ENCODE measurements around the gene PDXK.

PDXK gene

GRCh38 chr21:43771698-43772424, 52.9 kb downstream of the PDXK start:
- Histone ChIP-seq H3K4me1 (ENCODE audit: control insufficient read depth, insufficient read depth, low read depth, low read length) (peaks cover 34% of the 10 kb centered on the region), H3K4me2 (ENCODE audit: low read length, poor library complexity, severe bottlenecking) (no peak overlapping the region), H3K14ac (ENCODE audit: low read length in 2 of 2) (no peak overlapping the region), H3K23ac (ENCODE audit: low read length in 2 of 2) (no peak overlapping the region), H4K91ac (ENCODE audit: low read length) (no peak overlapping the region), H3K79me1 (replicated peaks; ENCODE audit: low read length, poor library complexity, severe bottlenecking) (peaks cover 8% of the 10 kb centered on the region), H3K4ac (ENCODE audit: low read depth in 1 of 2, low read length in 2 of 2) (no peak overlapping the region), H2AFZ (ENCODE audit: low read depth, low read length) (no peak overlapping the region), H2BK120ac (ENCODE audit: low read depth, low read length) (no peak overlapping the region), H3K36me3 (ENCODE audit: control insufficient read depth in 1 of 2, insufficient read depth in 2 of 2, low read depth in 1 of 2, low read length in 2 of 2) (peaks cover 26 to 31% of the 10 kb centered on the region in 2 experiments), H3K4me3 (ENCODE audit: insufficient read depth in 1 of 2, low read depth in 1 of 2, low read length in 2 of 2) (no peak overlapping the region), H3K9ac (ENCODE audit: low read length) (no peak overlapping the region), H4K8ac (ENCODE audit: low read length) (no peak overlapping the region), H3K9me3 (ENCODE audit: control insufficient read depth, low read length) (no peaks in the 10 kb centered on the region), H2BK12ac (ENCODE audit: low read length in 2 of 2) (no peak overlapping the region), H2AK5ac (ENCODE audit: low read length, severe bottlenecking) (no peak overlapping the region), H2BK5ac (ENCODE audit: low read depth, low read length, poor library complexity, severe bottlenecking) (no peak overlapping the region), H2BK15ac (ENCODE audit: low read depth, poor library complexity, severe bottlenecking) (no peak overlapping the region), H3K27me3 (ENCODE audit: control insufficient read depth in 1 of 2, insufficient read depth in 1 of 2, low read length in 2 of 2) (no peaks in the 10 kb centered on the region), H3K27ac (ENCODE audit: low read length, poor library complexity, severe bottlenecking) (no peak overlapping the region), H3K18ac (ENCODE audit: low read depth in 1 of 2, low read length in 2 of 2) (no peak overlapping the region)
- 93% methylated on average over 12 of the region's 13 CpGs for WGBS
- peak; percentile 32 for DNase-seq

- Histone ChIP-seq H2AK5ac (ENCODE audit: low read length, severe bottlenecking) (no peak overlapping the region), H3K79me1 (replicated peaks; ENCODE audit: low read length, poor library complexity, severe bottlenecking) (peaks cover 8% of the 10 kb centered on the region), H2BK15ac (ENCODE audit: low read depth, poor library complexity, severe bottlenecking) (no peak overlapping the region), H3K23ac (ENCODE audit: low read length in 2 of 2) (no peak overlapping the region), H4K8ac (ENCODE audit: low read length) (no peak overlapping the region), H4K91ac (ENCODE audit: low read length) (no peak overlapping the region), H3K27me3 (ENCODE audit: control insufficient read depth in 1 of 2, insufficient read depth in 1 of 2, low read length in 2 of 2) (no peaks in the 10 kb centered on the region), H2BK12ac (ENCODE audit: low read length in 2 of 2) (no peak overlapping the region), H3K4me1 (ENCODE audit: control insufficient read depth, insufficient read depth, low read depth, low read length) (peaks cover 30% of the 10 kb centered on the region), H3K18ac (ENCODE audit: low read depth in 1 of 2, low read length in 2 of 2) (no peak overlapping the region), H3K4me3 (ENCODE audit: insufficient read depth in 1 of 2, low read depth in 1 of 2, low read length in 2 of 2) (no peak overlapping the region), H2AFZ (ENCODE audit: low read depth, low read length) (no peak overlapping the region), H3K27ac (ENCODE audit: low read length, poor library complexity, severe bottlenecking) (no peak overlapping the region), H3K9me3 (ENCODE audit: control insufficient read depth, low read length) (no peaks in the 10 kb centered on the region), H3K4me2 (ENCODE audit: low read length, poor library complexity, severe bottlenecking) (no peak overlapping the region), H3K4ac (ENCODE audit: low read depth in 1 of 2, low read length in 2 of 2) (no peak overlapping the region), H2BK5ac (ENCODE audit: low read depth, low read length, poor library complexity, severe bottlenecking) (no peak overlapping the region), H3K14ac (ENCODE audit: low read length in 2 of 2) (no peak overlapping the region), H3K36me3 (ENCODE audit: control insufficient read depth in 1 of 2, insufficient read depth in 2 of 2, low read depth in 1 of 2, low read length in 2 of 2) (peaks cover 26 to 28% of the 10 kb centered on the region in 2 experiments), H3K9ac (ENCODE audit: low read length) (no peak overlapping the region), H2BK120ac (ENCODE audit: low read depth, low read length) (no peak overlapping the region)
- no peak for DNase-seq
- WGBS: 65% methylated on average over 5 of the region's 6 CpGs
These were observed 53.5 kb downstream of the PDXK start for GRCh38 chr21:43772425-43772821.

DNA sequence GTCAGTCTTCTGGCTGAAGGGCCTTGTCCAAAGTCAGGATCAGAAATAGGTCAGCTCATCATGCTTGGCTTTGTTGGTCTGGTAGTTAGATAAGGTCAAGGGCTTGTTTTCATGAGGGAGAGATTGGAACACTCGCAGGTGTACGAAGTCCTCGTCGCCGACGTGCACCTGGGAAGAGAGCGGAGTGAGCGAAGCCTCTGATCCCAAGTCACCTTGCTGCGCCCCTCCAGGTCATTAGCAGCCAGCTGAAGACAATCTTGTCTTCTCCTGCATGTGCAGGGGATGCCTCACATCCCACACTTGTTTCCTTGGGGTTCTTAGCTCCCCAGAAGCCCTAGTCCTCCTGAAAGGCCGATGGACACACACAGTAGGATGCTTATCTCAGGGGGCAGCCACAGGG, 55.2 kb downstream of the PDXK start:
- no peak overlapping the region for H4K8ac ChIP-seq (ENCODE audit: low read length)
- no peak overlapping the region for H2BK120ac ChIP-seq (ENCODE audit: low read depth, low read length)
- H3K4me2 ChIP-seq (ENCODE audit: low read length, poor library complexity, severe bottlenecking): no peak overlapping the region
- H2AFZ ChIP-seq (ENCODE audit: low read depth, low read length): no peak overlapping the region
- H3K36me3 ChIP-seq (ENCODE audit: control insufficient read depth in 1 of 2, insufficient read depth in 2 of 2, low read depth in 1 of 2, low read length in 2 of 2): peaks cover 26 to 28% of the 10 kb centered on the region in 2 experiments
- no peak overlapping the region for H3K27ac ChIP-seq (ENCODE audit: low read length, poor library complexity, severe bottlenecking)
- H2BK15ac ChIP-seq (ENCODE audit: low read depth, poor library complexity, severe bottlenecking): no peak overlapping the region
- 96% methylated on average over 10 of the region's 10 CpGs for WGBS
- H3K9me3 ChIP-seq (ENCODE audit: control insufficient read depth, low read length): no peaks in the 10 kb centered on the region
- H3K27me3 ChIP-seq (ENCODE audit: control insufficient read depth in 1 of 2, insufficient read depth in 1 of 2, low read length in 2 of 2): no peaks in the 10 kb centered on the region
- H3K4me3 ChIP-seq (ENCODE audit: insufficient read depth in 1 of 2, low read depth in 1 of 2, low read length in 2 of 2): peak overlapping the region in 1 of 2 experiments; percentile 98
- H3K14ac ChIP-seq (ENCODE audit: low read length in 2 of 2): no peak overlapping the region
- H3K79me1 ChIP-seq (replicated peaks; ENCODE audit: low read length, poor library complexity, severe bottlenecking): peaks cover 8% of the 10 kb centered on the region
- H2BK5ac ChIP-seq (ENCODE audit: low read depth, low read length, poor library complexity, severe bottlenecking): no peak overlapping the region
- H3K4me1 ChIP-seq (ENCODE audit: control insufficient read depth, insufficient read depth, low read depth, low read length): peaks cover 20% of the 10 kb centered on the region
- no peak overlapping the region for H2AK5ac ChIP-seq (ENCODE audit: low read length, severe bottlenecking)
- H3K9ac ChIP-seq (ENCODE audit: low read length): no peak overlapping the region
- H3K4ac ChIP-seq (ENCODE audit: low read depth in 1 of 2, low read length in 2 of 2): no peak overlapping the region
- DNase-seq: no peak
- H4K91ac ChIP-seq (ENCODE audit: low read length): no peak overlapping the region
- H3K23ac ChIP-seq (ENCODE audit: low read length in 2 of 2): no peak overlapping the region
- no peak overlapping the region for H3K18ac ChIP-seq (ENCODE audit: low read depth in 1 of 2, low read length in 2 of 2)
- H2BK12ac ChIP-seq (ENCODE audit: low read length in 2 of 2): no peak overlapping the region

- Histone ChIP-seq H3K27me3 (ENCODE audit: control insufficient read depth in 1 of 2, insufficient read depth in 1 of 2, low read length in 2 of 2) (no peaks in the 10 kb centered on the region), H4K8ac (ENCODE audit: low read length) (no peak overlapping the region), H3K4me2 (ENCODE audit: low read length, poor library complexity, severe bottlenecking) (peak overlapping the region; percentile 96), H3K9me3 (ENCODE audit: control insufficient read depth, low read length) (no peaks in the 10 kb centered on the region), H3K36me3 (ENCODE audit: control insufficient read depth in 1 of 2, insufficient read depth in 2 of 2, low read depth in 1 of 2, low read length in 2 of 2) (peaks cover 26% of the 10 kb centered on the region in 2 experiments), H2AFZ (ENCODE audit: low read depth, low read length) (no peak overlapping the region), H3K18ac (ENCODE audit: low read depth in 1 of 2, low read length in 2 of 2) (no peak overlapping the region), H4K91ac (ENCODE audit: low read length) (no peak overlapping the region), H2AK5ac (ENCODE audit: low read length, severe bottlenecking) (no peak overlapping the region), H3K27ac (ENCODE audit: low read length, poor library complexity, severe bottlenecking) (no peak overlapping the region), H3K4me1 (ENCODE audit: control insufficient read depth, insufficient read depth, low read depth, low read length) (peaks cover 22% of the 10 kb centered on the region), H2BK15ac (ENCODE audit: low read depth, poor library complexity, severe bottlenecking) (no peak overlapping the region), H2BK5ac (ENCODE audit: low read depth, low read length, poor library complexity, severe bottlenecking) (no peak overlapping the region), H3K4me3 (ENCODE audit: insufficient read depth in 1 of 2, low read depth in 1 of 2, low read length in 2 of 2) (peak overlapping the region; percentile 37 to 98), H2BK120ac (ENCODE audit: low read depth, low read length) (no peak overlapping the region), H3K4ac (ENCODE audit: low read depth in 1 of 2, low read length in 2 of 2) (peak overlapping the region in 1 of 2 experiments; percentile 43), H3K79me1 (replicated peaks; ENCODE audit: low read length, poor library complexity, severe bottlenecking) (peaks cover 8% of the 10 kb centered on the region), H2BK12ac (ENCODE audit: low read length in 2 of 2) (no peak overlapping the region), H3K9ac (ENCODE audit: low read length) (peak overlapping the region; percentile 94), H3K14ac (ENCODE audit: low read length in 2 of 2) (no peak overlapping the region), H3K23ac (ENCODE audit: low read length in 2 of 2) (no peak overlapping the region)
- DNase-seq: no peak
- 81% methylated on average over 12 of the region's 12 CpGs for WGBS
These were observed 56.3 kb downstream of the PDXK start for GRCh38 chr21:43775190-43775589.
